Fibroblast of pulmonary artery (primary cell): ENCODE results near the gene CCDC12.

Source experiments
- DNase-seq: peaks from one replicate; pipeline ENCODE4 v3.0.0-alpha.2; 2010; ENCODE audit warnings: low read depth
- H3K4me3 ChIP-seq: replicated peaks from 2 replicates; pipeline ENCODE4 v1.5.1; 2011; ENCODE audit warnings: low read depth, mild to moderate bottlenecking, control low read depth, low read length, moderate library complexity
- CTCF ChIP-seq: IDR thresholded peaks from 2 replicates; pipeline ENCODE4 v1.5.1; 2011; ENCODE audit warnings: mild to moderate bottlenecking, control low read depth, low read length, inconsistent platforms; ENCODE audit errors: missing control alignments

The CCDC12 gene

GRCh38 chr3:46875560-46875959 lies 101.0 kb downstream of the CCDC12 start:
- DNase-seq, result no peak
- H3K4me3 ChIP-seq, result no peak overlapping the region
- no peak for TF ChIP-seq CTCF

- no peak for TF ChIP-seq CTCF
- no peak overlapping the region for H3K4me3 ChIP-seq
- no peak for DNase-seq
These were observed 102.1 kb downstream of the CCDC12 start for GRCh38 chr3:46874430-46874829.

- no peak for DNase-seq
- H3K4me3 ChIP-seq, result no peak overlapping the region
- TF ChIP-seq CTCF, result no peak
These were observed 103.0 kb downstream of the CCDC12 start for GRCh38 chr3:46873521-46873920.
